Head of caudate nucleus (tissue), 42 donors: ENCODE measurements around the gene TTBK1.

ENCODE experiments used
- DNase-seq, 42 donors: peaks; one replicate each; pipeline versions ENCODE4 v3.0.0 to v3.0.0-alpha.2; 2020 to 2021; ENCODE audit warnings: mixed read lengths in 7 of 42
- intact Hi-C: fragments of 100-400 bp; cut with DNase I; formaldehyde crosslinking; loops from one replicate; pipeline ENCODE4 v1.15.0; 2022

TTBK1 gene

GRCh38 chr6:43242908-43243663, at the start of gene TTBK1:
Gene TTBK1, plus strand, starts transcription at chr6:43243481. Its CDS starts 3,180 bp downstream, at chr6:43246661.
- peak; percentile 31 to 92 (median 77) for DNase-seq
- intact Hi-C loops = loop anchor here (10.0 kb wide), 1 partner anchor 122 kb away; the partner anchor contains the start of gene ZNF318

DNA sequence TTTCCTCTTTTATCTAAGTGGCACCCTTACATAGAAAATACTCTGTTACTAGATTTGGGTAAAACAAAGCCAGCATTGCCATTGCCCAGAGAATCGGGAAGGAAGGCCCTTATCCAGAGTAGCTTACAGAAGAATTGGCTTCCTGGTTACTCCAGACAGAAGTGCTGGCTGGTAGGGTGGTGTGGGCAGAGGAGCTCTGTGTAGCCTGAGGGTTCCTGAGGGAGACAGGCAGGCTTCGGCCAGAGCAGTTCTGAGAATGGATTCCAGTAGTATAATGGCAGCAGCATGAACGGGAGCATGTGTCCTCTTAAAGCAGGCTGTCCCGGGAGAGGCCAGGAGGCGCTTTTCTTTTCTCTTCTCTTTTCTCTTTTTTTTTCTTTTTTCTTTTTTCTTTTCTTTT, 49.4 kb upstream of the TTBK1 start:
- no peak for DNase-seq
- intact Hi-C loops = no loop called here

DNA sequence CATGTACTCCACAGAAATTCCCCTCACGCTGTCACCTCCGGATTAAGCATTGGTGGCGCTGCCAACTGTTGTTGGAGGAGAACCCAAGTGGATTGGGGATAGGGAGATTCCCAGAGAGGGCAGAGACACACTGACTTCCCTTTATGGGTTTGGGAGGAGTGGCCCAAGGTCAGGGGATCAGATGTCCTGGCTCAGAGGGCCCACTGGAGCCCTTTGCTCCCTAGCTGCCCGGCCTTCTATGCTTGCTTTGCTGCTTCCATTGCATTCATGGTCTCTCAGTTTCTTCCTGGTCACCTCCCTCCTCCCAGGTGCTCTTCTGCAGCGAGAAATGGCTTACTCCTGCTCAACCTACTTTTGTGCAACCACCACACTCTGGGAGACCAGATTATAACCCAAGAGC, 46.9 kb upstream of the TTBK1 start:
- DNase-seq = no peak
- intact Hi-C loops = no loop called here

GRCh38 chr6:43199912-43200311, 43.4 kb upstream of the TTBK1 start:
- intact Hi-C loops = no loop called here
- DNase-seq = peak in 1 of 42 donors; percentile 5

DNA sequence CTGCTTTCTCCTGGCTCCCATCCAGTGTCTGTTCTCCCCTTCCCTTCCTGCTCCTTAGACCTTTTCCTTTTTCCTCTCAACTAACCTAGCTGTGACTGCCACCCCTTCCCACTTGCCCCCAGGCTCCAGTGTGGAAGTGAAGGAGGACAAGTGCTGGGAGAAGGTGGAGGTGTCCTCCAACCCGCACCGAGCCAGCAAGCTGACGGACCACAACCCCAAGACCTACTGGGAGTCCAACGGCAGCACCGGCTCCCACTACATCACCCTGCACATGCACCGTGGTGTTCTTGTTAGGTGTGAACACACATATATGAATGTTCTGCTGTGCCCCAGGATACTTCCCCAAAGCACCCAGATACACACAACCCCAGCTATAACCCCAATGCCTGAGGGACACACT, 42.7 kb upstream of the TTBK1 start:
- DNase-seq = peak in 1 of 42 donors; percentile 22
- intact Hi-C loops = no loop called here

DNA sequence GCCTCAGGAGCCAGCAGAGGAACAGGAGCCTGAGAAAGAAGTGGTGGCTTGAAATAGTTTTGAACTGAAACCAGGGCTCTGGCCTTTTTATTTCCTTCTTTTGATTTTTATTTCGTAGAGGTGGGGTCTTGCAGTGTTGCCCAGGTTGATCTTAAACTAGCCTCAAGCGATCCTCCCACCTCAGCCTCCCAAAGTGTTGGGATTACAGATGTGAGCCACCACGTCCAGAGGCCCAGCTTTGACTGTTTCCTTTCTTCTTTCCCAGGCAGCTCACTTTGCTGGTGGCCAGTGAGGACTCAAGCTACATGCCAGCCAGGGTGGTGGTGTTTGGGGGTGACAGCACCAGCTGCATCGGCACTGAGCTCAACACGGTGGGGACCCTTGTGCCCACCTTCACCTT, 40.8 kb upstream of the TTBK1 start:
- no peak for DNase-seq
- intact Hi-C loops = no loop called here

GRCh38 chr6:43203029-43203717, 40.1 kb upstream of the TTBK1 start:
- no peak for DNase-seq
- intact Hi-C loops = no loop called here

DNA sequence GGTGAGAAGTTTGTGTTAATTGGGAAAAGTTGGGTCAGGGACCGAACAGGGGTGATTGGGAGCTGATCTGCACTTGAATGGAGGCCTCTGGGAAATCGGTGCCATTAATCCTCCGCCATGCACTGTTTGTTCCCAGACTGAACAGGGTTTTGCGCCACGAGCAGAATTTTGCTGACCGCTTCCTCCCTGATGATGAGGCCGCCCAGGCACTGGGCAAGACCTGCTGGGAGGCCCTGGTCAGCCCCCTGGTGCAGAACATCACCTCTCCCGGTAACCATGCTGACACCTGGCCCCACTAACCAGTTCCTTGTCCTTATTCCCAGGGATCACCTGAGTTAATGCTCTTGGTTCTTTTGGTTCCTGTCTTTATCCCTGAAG, 39.6 kb upstream of the TTBK1 start:
- DNase-seq = no peak
- intact Hi-C loops = no loop called here

GRCh38 chr6:43204271-43205105, 38.8 kb upstream of the TTBK1 start:
- no peak for DNase-seq
- intact Hi-C loops = no loop called here

DNA sequence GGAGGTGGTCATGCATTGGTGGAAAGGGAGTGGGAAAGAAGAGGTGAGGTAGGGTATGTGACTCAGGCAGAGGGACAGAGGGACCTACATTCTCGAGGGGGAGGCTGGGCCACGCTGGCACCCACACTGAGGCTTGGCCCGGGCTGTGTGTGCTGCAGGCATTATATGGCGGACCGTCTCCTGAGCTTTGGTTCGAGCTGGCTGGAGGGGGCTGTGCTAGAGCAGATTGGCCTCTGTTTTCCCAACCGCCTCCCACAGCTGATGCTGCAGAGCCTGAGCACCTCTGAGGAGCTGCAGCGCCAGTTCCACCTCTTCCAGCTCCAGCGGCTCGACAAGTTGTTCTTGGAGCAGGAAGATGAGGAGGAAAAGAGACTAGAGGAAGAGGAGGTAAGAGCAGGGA, 37.4 kb upstream of the TTBK1 start:
- DNase-seq = no peak
- intact Hi-C loops = no loop called here

DNA sequence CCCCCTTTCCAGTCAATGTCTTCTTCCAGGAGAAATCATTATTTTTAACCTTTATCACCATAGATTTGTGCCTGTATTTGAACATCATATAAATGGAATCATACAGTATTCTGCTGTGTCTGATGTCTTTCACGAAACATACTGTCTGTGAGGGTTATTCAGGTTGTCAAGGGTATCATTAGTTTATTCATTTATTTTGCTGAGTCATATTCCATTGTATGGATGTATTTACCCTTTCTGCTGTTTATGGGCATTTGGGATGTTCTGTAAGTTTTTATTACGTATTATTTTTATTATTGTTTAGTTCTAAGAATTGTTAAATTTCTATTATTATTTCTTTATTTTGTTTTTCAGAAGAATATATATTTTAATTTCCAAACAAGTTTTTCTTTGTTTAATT, 36.0 kb upstream of the TTBK1 start:
- intact Hi-C loops = no loop called here
- DNase-seq = no peak

DNA sequence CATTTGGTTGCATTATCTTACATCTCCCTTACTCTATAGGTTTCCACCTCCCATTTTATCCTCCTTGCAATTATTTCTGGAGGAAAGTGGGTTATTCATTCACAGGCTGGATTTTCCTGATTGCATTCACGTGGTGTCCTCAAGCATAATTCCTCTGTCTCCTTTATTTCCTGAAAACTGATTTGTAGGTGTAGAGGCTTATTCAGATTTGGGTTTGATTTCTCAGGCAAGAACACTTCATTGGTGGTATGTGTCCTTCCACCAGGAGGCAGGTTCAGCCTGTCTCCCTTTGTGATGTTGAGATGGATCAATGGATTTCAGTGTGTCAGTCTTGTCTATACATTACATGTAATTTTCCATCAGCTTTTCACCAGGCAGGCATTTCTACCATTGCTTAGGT, 31.3 kb upstream of the TTBK1 start:
- intact Hi-C loops = no loop called here
- DNase-seq = no peak

DNA sequence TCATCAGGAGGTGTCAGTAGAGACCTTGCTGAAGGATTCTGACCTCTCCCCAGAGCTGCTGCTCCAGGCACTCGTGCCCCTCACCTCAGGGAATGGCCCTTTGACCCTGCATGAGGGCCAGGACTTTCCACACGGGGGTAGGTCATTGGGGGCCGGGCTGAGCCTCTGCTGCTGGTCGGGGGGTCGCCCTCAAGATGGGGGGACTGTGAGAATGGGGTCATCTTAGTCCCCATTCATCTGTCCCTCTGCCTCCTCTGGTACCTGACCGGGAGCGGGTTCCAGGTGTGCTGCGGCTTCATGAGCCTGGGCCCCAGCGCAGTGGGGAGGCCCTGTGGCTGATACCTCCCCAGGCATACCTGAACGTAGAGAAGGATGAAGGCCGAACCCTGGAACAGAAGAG, 29.9 kb upstream of the TTBK1 start:
- intact Hi-C loops = no loop called here
- no peak for DNase-seq

DNA sequence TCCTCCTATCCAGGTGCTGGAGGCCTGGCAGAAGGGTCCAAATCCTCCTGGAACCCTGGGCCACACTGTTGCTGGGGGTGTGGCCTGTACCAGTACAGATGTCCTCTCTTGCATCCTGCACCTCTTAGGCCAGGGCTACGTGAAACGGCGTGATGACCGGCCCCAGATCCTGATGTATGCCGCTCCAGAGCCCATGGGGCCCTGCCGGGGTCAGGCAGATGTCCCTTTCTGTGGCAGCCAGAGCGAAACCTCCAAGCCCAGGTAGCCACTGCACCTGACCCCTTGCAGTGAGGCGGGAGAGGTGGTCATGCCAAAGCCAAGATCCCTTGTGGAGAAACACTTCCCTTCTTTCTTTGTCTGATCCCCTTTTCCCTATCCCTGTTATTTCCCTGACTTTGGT, 28.2 kb upstream of the TTBK1 start:
- intact Hi-C loops = no loop called here
- no peak for DNase-seq

GRCh38 chr6:43216200-43216599, 27.1 kb upstream of the TTBK1 start:
- intact Hi-C loops = no loop called here
- DNase-seq = no peak

GRCh38 chr6:43217351-43217750, 25.9 kb upstream of the TTBK1 start:
- no peak for DNase-seq
- intact Hi-C loops = no loop called here

DNA sequence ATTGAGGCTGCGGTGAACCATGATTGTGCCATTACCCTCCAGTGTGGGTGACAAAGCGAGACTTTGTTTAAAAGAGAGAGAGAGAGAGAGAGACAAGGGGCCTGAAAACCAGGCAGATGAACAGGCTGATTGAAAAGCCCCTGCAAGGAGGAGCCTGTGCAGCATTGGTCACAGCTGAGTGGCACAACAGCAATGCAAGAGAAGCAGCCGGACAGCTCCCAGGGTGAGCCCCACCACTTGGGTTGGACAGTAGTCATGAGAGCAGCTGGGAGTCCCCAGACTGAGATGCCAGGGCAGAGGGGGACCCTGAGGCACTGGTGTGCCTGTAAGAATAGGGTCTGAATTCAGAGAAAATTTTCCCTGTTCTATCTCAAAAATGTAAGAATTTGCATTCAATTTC, 24.2 kb upstream of the TTBK1 start:
- peak in 3 of 42 donors; percentile 10 to 30 (median 26) for DNase-seq
- intact Hi-C loops = no loop called here

GRCh38 chr6:43219814-43220213, 23.5 kb upstream of the TTBK1 start:
- intact Hi-C loops = no loop called here
- DNase-seq = no peak

DNA sequence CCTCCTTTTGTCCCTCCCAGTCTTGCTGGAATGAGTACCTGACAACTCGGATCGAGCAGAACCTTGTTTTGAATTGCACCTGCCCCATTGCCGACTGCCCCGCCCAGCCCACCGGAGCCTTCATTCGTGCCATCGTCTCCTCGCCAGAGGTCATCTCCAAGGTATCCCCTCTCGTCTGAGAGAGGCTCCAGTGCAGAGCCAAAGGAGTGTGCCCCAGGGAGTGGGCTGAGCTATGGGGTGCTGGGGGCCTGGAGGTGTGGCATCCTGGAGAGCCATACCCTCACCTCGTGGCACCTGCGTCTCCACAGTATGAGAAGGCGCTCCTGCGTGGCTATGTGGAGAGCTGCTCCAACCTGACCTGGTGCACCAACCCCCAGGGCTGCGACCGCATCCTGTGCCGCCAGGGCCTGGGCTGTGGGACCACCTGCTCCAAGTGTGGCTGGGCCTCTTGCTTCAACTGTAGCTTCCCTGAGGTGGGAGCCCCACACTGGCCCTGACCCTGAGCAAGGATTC, 22.8 kb upstream of the TTBK1 start:
- DNase-seq = no peak
- intact Hi-C loops = no loop called here
